D721Med (cell line): ENCODE measurements around the gene ABCG8.

Experiments
- DNase-seq: peaks from one replicate; pipeline ENCODE4 v3.0.0; 2011; ENCODE audit warnings: low spot score; ENCODE audit not compliant: insufficient read length
- FAIRE-seq: peaks from 2 replicates; lab custom pipeline; 2011; peaks lifted over from hg19 to GRCh38; lab: Jason Lieb, UNC
- TF ChIP-seq, protein P1 (sequence below): IDR thresholded peaks from 2 replicates; pipeline ENCODE4 v1.5.1; 2012; ENCODE audit warnings: mild to moderate bottlenecking, control low read depth; ENCODE audit not compliant: insufficient read depth; ENCODE audit errors: missing control alignments

The ABCG8 gene

GRCh38 chr2:43896906-43897305 is 58.1 kb downstream of the ABCG8 start:
- TF ChIP-seq, protein P1, sequence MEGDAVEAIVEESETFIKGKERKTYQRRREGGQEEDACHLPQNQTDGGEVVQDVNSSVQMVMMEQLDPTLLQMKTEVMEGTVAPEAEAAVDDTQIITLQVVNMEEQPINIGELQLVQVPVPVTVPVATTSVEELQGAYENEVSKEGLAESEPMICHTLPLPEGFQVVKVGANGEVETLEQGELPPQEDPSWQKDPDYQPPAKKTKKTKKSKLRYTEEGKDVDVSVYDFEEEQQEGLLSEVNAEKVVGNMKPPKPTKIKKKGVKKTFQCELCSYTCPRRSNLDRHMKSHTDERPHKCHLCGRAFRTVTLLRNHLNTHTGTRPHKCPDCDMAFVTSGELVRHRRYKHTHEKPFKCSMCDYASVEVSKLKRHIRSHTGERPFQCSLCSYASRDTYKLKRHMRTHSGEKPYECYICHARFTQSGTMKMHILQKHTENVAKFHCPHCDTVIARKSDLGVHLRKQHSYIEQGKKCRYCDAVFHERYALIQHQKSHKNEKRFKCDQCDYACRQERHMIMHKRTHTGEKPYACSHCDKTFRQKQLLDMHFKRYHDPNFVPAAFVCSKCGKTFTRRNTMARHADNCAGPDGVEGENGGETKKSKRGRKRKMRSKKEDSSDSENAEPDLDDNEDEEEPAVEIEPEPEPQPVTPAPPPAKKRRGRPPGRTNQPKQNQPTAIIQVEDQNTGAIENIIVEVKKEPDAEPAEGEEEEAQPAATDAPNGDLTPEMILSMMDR, result no peak
- DNase-seq (no peak), FAIRE-seq (no peak)

- DNase-seq (no peak), FAIRE-seq (no peak)
- TF ChIP-seq, protein P1, result no peak
Measured at GRCh38 chr2:43897492-43897891, 58.7 kb downstream of the ABCG8 start.

DNA sequence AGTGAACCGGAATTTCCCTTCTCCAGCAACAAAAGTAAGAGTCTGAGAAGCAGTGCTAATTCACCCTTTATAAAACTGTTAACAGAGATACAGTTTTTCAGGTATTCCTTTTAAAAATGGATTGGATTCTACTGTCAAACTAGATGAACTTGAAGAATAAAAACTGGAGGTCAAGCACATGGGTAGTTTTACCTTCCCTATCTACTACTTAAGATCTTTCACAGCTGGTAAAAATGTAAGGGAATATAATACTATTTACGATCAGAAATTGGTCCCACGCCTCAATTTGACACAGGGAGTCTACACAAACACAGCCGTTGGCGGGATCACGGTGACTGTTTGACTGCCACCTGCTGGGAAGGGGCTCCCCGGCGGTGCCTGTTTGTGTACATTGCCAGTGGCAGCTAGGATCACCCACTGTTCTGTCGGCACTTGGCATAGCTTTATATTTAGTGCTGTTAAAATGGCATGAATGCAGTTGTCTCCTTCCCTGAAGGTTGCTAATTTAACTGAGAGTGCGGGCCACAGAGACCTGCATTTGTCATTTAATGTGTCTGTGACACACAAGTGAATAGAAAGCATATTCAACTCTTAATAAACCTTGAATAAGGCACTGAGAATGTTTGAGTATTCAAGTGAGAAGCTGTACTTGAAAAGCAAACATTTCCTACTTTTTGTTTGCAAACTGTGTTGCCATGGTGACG is 59.5 kb downstream of the ABCG8 start:
- DNase-seq (no peak), FAIRE-seq (no peak)
- TF ChIP-seq, protein P1, result no peak

DNA sequence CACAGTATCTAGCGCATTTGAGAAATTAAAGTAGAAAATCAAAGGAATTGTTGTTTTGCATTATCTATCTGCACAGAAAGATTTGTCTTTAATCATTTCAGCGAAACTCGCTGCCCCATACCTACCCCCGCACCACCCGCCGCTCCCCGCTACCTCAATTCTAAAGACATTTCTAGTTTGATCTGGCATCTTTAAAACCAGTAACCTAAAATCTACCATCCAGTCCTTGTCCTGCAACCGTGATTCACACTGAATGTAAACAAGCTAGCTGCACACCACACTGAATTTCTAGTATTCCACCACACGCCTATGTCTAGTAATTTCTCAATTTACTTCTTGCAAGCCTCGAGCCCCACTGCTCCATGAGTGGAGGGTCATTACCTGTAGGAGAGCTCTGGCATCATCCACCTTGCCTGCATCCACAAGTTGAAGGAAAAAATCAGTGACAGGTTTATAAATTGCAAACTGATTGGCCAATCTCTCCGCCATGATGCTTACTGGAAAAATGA is 60.1 kb downstream of the ABCG8 start:
- TF ChIP-seq, protein P1, result no peak
- DNase-seq (no peak), FAIRE-seq (no peak)

DNA sequence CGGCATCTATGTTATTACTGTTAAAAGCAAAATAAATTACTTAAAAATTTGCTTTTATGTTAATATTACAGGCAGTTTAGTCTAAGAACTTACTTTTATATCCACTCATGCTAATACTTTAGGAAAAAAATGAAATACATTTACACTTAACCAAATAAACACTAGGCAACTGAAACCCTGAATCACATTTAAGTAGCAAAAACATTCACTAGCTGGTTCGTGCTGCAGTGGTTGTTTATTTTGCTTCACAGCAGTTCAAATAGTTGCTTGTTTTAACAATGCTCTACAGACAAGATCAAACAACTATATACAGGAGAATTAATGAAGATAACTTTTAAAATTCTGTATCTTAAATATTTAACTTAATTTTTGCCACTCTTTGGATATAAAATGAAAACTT is 60.8 kb downstream of the ABCG8 start:
- no peak for FAIRE-seq
- no peak for DNase-seq
- TF ChIP-seq, protein P1, result no peak

- no peak for FAIRE-seq
- no peak for DNase-seq
- TF ChIP-seq, protein P1, result no peak
Measured at GRCh38 chr2:43905371-43905803, 66.6 kb downstream of the ABCG8 start.

GRCh38 chr2:43905871-43906270 is 67.1 kb downstream of the ABCG8 start:
- FAIRE-seq (no peak), DNase-seq (no peak)
- TF ChIP-seq, protein P1, result no peak
